ENCODE data around the gene SCN5A. TPM values are rescaled to one million over a fixed set of nuclear protein-coding genes. Genes with fewer than 3 reads are reported as not detected.

Gene SCN5A
- total RNA-seq, 1 experiment from 2014 or later, result 0.69 TPM

GRCh38 chr3:38620236-38620635 lies 29.3 kb downstream of the SCN5A start:
- DNase-seq (ENCODE audit: low read depth, low spot score) (no peak), ATAC-seq (no peak)
- intact Hi-C loops (cut with micrococcal nuclease; ENCODE audit: unreplicated experiment) (no loop called here), in situ Hi-C loops (cut with HindIII; ENCODE audit: low pct_unique_long_range_greater_than_20kb, low sequenced_read_pairs) (no loop called here)
- Histone ChIP-seq H3K9me3 (ENCODE audit: control insufficient read depth, insufficient read depth, low read depth, low read length) (no peaks in the 10 kb centered on the region), H3K4me1 (ENCODE audit: control insufficient read depth, insufficient read depth, low read length) (no peaks in the 10 kb centered on the region), H3K36me3 (ENCODE audit: control insufficient read depth, insufficient read depth, low read length) (no peaks in the 10 kb centered on the region), H3K27ac (ENCODE audit: low read length) (no peak overlapping the region), H3K27me3 (ENCODE audit: control insufficient read depth, insufficient read depth, low read length) (no peaks in the 10 kb centered on the region), H3K4me3 (ENCODE audit: low read depth in 2 of 2, low read length in 2 of 2) (no peak overlapping the region)
- no TSS peak for BruUV-seq (replicated peaks)
- ChIA-PET CTCF (interaction anchor here (0.9 kb wide), 1 partner anchor 31 kb away, joined by 4 read pairs; no protein-coding TSS in a partner anchor), POLR2A (no interaction called here)
- TF ChIP-seq POLR2AphosphoS5 (IDR thresholded peaks at IDR 0.05; ENCODE audit: low read depth, low read length) (no peak), TCF7L2 (IDR thresholded peaks at IDR 0.05; ENCODE audit: low read depth, low read length) (no peak), CTCF (IDR thresholded peaks at IDR 0.05) (no peak), SIN3A (IDR thresholded peaks at IDR 0.05; ENCODE audit: borderline replicate concordance, insufficient read depth, low read depth, low read length) (no peak), REST (IDR thresholded peaks at IDR 0.05; ENCODE audit: insufficient read depth in 1 of 2, low read depth in 2 of 2, low read length in 1 of 2) (no peak)

- no peaks in the 10 kb centered on the region for H3K36me3 ChIP-seq (ENCODE audit: control insufficient read depth, insufficient read depth, low read length)
- CTCF ChIA-PET, result no interaction called here
- H3K4me1 ChIP-seq (ENCODE audit: control insufficient read depth, insufficient read depth, low read length), result no peaks in the 10 kb centered on the region
- POLR2A ChIA-PET, result no interaction called here
- intact Hi-C loops (cut with micrococcal nuclease; ENCODE audit: unreplicated experiment), result no loop called here
- H3K9me3 ChIP-seq (ENCODE audit: control insufficient read depth, insufficient read depth, low read depth, low read length), result no peaks in the 10 kb centered on the region
- TF ChIP-seq SIN3A (IDR thresholded peaks at IDR 0.05; ENCODE audit: borderline replicate concordance, insufficient read depth, low read depth, low read length) (no peak), TCF7L2 (IDR thresholded peaks at IDR 0.05; ENCODE audit: low read depth, low read length) (no peak)
- no peaks in the 10 kb centered on the region for H3K27me3 ChIP-seq (ENCODE audit: control insufficient read depth, insufficient read depth, low read length)
- no TSS peak for BruUV-seq (replicated peaks)
- DNase-seq (ENCODE audit: low read depth, low spot score) (no peak), ATAC-seq (no peak)
- H3K27ac ChIP-seq (ENCODE audit: low read length), result no peak overlapping the region
- no peak overlapping the region for H3K4me3 ChIP-seq (ENCODE audit: low read depth in 2 of 2, low read length in 2 of 2)
- in situ Hi-C loops (cut with HindIII; ENCODE audit: low pct_unique_long_range_greater_than_20kb, low sequenced_read_pairs), result no loop called here
Measured at GRCh38 chr3:38618343-38618742, 31.1 kb downstream of the SCN5A start.

GRCh38 chr3:38617586-38617985 lies 31.9 kb downstream of the SCN5A start:
- in situ Hi-C loops (cut with HindIII; ENCODE audit: low pct_unique_long_range_greater_than_20kb, low sequenced_read_pairs), result no loop called here
- ChIA-PET CTCF (no interaction called here), POLR2A (no interaction called here)
- BruUV-seq (replicated peaks), result no TSS peak
- H3K36me3 ChIP-seq (ENCODE audit: control insufficient read depth, insufficient read depth, low read length), result no peaks in the 10 kb centered on the region
- no peaks in the 10 kb centered on the region for H3K9me3 ChIP-seq (ENCODE audit: control insufficient read depth, insufficient read depth, low read depth, low read length)
- H3K27me3 ChIP-seq (ENCODE audit: control insufficient read depth, insufficient read depth, low read length), result no peaks in the 10 kb centered on the region
- H3K4me1 ChIP-seq (ENCODE audit: control insufficient read depth, insufficient read depth, low read length), result no peaks in the 10 kb centered on the region
- H3K4me3 ChIP-seq (ENCODE audit: low read depth in 2 of 2, low read length in 2 of 2), result no peak overlapping the region
- ATAC-seq (no peak), DNase-seq (ENCODE audit: low read depth, low spot score) (no peak)
- no peak overlapping the region for H3K27ac ChIP-seq (ENCODE audit: low read length)
- TF ChIP-seq SIN3A (IDR thresholded peaks at IDR 0.05; ENCODE audit: borderline replicate concordance, insufficient read depth, low read depth, low read length) (no peak), TCF7L2 (IDR thresholded peaks at IDR 0.05; ENCODE audit: low read depth, low read length) (no peak), POLR2AphosphoS5 (IDR thresholded peaks at IDR 0.05; ENCODE audit: low read depth, low read length) (no peak), CTCF (IDR thresholded peaks at IDR 0.05) (no peak), REST (IDR thresholded peaks at IDR 0.05; ENCODE audit: insufficient read depth in 1 of 2, low read depth in 2 of 2, low read length in 1 of 2) (no peak)
- intact Hi-C loops (cut with micrococcal nuclease; ENCODE audit: unreplicated experiment), result no loop called here

Measured in Panc1 (cell line).